HG02610 (cell line): ENCODE data around the gene GOLGA8J.
"Not testable (repeated sequence)": the region's sequence is repeated elsewhere in the genome, so short reads cannot be mapped to it uniquely, and the experiment has no call there.

Experiments
- ATAC-seq: cut with Tn5 transposase; IDR thresholded peaks from one replicate; pipeline ENCODE4 v1.9.1; 2021; ENCODE audit warnings: mild to moderate bottlenecking, moderate library complexity; ENCODE audit not compliant: unreplicated experiment

GOLGA8J gene, protein sequence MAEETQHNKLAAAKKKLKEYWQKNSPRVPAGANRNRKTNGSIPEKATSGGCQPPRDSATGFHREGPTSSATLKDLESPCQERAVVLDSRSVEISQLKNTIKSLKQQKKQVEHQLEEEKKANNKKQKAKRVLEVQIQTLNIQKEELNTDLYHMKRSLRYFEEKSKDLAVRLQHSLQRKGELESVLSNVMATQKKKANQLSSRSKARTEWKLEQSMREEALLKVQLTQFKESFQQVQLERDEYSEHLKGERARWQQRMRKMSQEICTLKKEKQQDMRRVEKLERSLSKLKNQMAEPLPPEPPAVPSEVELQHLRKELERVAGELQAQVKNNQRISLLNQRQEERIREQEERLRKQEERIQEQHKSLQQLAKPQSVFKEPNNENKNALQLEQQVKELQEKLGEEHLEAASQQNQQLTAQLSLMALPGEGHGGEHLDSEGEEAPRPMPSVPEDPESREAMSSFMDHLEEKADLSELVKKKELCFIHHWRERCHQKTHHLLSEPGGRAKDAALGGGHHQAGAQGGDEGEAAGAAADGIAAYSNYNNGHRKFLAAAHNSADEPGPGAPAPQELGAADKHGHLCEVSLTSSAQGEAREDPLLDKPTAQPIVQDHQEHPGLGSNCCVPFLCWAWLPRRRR

DNA sequence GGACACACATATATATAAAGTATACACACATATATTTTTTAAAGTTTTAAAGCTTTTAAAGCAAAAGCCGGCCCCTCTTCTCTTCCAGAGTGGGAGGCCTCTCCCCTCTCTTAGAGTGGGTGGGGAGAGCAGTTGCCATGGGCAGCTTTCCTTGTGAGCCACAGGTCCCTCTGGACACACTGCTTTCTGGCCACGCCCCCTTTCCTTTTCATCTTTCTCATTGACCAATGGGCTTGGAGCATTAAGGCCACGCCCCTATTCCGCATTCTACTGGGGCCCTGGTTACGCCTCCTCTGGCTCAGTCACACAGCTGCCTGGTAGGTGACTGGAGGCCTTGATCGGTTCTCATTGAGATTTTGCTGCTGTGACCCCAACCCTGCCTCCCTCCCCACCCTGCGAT, at the start of gene GOLGA8J:
GOLGA8J (plus strand) TSS at position 301 of the 400 bp plus-strand sequence; CDS start at position 399, 98 bp downstream.
- not testable (repeated sequence) for ATAC-seq

DNA sequence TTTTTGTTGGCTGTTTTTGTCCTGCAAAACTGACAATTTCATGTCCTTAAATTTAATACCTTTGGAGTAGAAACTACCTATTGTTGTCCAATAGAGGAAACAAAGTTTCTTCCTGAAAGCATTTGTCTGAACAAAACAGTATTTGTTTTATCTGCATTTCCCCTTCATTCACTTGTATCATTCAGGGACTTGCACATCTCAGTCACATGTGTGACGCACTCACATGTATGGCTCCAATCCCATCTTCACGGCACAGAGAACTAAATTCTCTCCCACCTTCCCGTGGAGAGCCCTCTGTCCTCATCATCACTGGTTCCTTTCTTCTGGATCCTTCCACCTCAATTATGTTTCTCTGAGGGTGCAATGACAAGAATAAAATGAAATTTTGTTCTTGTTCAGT, 49.5 kb upstream of the GOLGA8J start:
- no peak for ATAC-seq

DNA sequence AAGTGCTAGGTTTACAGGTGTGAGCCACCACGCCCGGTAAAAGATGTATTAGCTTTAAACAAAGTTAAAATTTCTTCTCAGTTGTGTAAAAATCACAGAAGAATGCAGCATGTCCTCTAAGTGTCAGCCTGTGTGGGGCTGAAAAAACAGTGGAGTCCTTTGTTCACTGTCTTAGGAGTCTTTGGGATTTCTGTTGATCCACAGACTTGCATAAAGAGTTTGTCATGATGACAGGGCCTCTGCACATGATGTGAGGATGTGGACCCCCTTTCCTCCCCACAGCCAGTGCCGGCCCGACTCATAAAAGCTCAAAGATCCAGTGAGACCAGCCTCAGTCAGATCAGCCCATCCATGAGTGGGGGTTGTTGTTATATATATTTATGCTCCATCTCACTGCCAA, 49.0 kb upstream of the GOLGA8J start:
- ATAC-seq: no peak

DNA sequence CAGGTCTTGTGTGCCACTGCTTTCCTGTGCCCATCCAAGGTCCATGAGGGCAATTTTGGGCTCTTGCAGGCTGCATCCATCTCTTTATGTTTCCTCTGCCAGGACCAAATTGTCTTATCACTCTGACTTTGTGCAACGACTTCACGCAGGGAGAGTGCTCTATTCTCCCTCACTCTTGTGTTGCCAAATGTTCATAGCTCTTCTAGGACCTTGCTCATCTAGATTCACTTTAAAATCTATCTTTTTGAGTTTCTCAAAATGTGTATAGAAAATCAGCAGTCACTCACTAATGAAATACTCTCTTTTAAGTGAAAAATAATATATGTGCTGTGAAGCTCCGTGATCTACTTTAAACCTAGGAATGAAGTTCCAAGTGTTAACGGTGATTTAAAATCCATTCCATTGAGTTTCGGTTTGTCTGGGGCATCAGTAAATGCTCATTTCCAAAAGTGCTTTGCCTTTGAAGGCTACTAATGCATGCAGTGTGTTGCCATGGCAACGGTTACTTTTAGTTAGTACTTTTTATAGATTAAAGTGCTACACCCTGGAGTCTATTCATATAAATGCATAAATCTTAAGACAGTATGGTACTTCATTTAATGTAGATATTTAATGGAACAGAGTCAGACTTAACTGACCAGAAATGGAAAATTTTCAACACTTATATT, 46.6 kb upstream of the GOLGA8J start:
- ATAC-seq: no peak

DNA sequence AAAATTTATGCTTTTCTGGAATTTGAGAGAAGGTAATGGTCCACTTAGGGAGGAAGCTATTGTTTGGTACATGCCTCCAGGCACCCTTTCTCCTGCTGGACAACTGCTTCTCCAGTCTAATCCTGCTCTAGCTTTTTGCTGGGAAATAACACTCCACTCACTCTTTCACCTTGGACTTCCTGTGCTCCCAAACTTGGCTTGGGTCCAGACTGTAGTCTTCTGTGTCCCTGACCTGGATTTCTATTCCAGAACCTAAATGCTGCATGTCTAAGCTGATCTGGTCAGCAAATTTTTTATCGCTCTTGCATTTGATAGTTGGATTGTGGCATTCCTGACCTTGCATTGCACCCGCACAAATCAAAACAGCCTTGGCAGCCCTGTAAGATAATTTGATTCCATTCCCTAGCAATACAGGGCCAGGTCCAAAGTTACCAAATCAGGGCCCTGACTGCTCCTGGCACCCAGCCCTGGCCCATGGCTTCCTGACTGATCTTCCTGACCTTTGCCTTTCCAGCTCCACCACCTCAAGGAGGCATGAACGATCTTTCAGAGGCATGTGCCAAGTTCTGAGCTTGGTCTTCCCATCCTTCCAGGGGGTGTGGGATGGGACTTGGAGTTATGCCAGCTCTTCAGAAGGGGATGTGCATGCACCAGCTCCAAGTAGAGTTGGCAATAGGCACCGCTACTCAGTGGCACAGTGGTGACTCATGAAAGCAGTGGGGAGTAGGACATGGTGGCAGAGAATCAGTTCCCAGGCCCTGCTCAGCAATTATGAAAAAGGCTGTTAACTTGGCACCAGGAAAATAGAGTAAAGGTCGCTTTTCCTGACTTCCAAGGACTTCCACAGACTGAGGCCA, 43.9 kb upstream of the GOLGA8J start:
- no peak for ATAC-seq

DNA sequence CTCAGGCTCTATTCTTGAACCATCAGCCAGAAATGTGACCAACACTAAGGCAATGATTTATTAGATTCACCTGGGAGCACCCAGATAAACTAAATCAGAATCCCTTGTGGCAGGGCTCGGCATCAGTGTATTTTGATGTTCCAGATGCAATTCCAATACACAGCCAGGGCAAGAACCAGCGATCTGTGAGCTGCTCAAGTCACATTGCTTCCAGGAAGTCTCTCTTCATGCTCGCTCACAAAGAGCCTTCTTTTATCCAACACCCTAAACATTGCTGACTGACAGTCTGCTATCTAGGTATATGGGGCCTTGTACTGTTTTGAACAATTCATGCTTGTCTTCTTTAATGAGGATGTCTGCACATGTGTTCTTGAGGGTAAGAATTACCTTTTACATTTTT, 40.9 kb upstream of the GOLGA8J start:
- no peak for ATAC-seq

DNA sequence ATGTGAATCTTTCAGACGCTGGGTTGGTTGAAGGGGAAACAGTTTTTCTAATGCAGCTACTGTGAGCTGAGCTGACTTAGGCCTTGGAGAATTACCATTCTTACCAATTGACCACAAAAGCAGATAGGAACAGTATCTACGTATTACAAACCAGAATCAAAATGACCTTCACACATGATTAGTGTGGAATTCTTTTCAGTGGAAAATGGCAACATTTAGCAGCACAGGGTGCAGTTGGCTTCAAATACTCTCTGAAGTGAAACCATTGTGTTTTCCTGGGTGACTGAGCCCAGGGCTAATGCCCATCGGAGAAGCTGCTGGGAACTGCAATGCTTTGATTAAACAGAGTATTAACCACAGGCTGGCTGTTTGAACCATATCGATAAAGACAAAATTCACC, 40.2 kb upstream of the GOLGA8J start:
- no peak for ATAC-seq

DNA sequence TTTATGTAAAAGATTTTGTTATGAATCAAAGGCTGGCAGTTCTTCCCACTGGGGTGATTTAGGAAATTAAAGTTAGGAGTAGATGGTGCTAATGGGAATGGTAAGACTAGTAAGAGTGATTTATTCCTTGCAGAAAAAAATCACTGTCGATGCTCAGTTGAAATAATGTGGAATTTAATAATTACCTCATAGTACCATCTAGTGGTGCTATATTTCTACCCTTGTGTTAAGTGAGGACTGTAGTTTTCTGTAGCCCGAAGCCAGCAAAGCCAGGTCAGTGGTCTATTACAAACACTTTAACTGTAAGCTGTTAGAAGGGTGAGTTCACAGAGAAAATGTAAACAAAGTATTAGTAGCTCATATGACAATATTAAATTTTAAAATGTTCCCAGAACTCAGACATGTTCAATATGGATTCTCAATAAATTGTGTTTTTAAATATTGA, 39.5 kb upstream of the GOLGA8J start:
- ATAC-seq: no peak

DNA sequence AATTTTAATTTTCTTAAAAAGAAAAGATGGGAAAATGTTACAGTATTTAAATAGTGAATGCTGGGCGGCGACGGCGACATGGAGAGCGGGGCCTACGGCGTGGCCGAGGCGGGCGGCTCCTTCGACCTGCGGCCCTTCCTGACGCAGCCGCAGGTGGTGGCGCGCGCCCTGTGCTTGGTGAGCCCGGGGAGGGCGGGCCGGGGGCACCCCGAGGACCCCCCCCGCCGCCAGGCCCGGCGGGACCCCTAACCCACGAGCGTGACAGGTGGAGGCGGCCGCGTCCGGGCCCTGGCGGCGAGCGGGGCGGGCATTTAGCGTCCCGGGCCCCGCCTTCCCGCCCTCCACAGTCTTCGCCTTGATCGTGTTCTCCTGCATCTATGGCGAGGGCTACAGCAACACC, 38.4 kb upstream of the GOLGA8J start:
- no peak for ATAC-seq

DNA sequence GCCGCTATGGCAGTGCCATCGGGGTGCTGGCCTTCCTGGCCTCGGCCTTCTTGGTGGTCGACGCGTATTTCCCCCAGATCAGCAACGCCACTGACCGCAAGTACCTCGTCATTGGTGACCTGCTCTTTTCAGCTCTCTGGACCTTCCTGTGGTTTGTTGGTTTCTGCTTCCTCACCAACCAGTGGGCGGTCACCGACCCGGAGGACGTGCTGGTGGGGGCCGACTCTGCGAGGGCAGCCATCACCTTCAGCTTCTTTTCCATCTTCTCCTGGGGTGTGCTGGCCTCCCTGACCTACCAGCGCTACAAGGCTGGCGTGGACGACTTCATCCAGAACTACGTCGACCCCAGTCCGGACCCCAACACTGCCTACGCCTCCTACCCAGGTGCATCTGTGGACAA, 37.9 kb upstream of the GOLGA8J start:
- not testable (repeated sequence) for ATAC-seq

DNA sequence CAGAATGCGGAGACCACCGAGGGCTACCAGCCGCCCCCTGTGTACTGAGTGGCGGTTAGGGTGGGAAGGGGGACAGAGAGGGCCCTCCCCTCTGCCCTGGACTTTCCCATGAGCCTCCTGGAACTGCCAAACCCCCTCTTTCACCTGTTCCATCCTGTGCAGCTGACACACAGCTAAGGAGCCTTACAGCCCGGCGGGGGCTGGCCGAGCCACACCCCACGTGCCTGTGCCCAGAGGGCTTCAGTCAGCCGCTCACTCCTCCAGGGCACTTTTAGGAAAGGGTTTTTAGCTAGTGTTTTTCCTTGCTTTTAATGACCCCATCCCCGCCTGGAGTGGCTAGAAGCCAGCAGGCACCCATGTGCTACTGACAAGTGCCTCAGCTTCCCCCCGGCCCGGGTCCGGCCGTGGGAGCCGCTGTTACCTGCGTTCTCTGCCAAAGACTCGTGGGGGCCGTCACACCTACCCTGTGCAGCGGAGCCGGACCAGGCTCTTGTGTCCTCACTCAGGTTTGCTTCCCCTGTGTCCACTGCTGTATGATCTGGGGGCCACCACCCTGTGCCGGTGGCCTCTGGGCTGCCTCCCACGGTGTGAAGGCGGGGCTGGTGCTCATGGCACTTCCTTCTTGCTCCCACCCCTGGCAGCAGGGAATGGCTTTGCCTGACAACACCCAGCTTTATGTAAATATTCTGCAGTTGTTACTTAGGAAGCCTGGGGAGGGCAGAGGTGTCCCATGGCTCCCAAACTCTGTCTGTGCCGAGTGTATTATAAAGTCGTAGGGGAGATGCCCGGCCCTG, 37.3 kb upstream of the GOLGA8J start:
- not testable (repeated sequence) for ATAC-seq

DNA sequence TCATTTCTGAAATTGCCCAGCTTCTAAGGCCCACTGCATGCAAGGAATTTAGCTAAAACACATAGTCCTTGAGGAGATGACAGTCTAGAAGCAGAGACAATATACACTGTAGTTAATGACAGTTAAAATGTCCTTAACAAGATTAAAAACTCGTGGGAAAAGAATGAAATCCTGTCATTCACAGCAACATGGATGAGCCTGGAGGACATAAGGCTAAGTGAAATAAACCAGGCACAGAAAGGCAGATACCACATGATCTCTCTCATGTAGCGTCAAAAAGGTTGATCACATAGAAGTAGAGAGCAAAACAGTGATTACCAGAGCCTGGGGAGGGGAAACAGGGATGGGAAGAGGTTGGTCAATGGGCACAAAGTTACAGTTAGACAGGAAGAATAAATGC, 36.3 kb upstream of the GOLGA8J start:
- ATAC-seq: no peak

DNA sequence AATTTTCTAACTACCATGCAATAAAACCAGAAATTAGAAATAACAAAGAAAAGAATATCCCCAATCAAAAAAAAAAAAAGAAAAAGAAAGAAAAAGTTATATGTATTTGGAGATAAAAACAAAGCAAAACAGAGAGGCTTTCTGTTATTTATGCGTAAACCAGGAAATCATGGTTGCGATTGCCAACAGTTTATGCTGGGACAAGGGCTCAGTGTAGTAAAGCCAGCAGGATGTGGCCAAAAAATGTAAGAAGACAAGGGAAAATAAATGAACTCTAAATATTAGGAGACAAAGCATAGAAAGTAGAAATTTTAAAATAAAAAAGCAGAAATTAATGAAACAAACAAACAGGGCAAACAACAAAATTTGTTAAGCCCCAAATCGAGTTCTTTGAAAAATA, 27.2 kb upstream of the GOLGA8J start:
- ATAC-seq: no peak

DNA sequence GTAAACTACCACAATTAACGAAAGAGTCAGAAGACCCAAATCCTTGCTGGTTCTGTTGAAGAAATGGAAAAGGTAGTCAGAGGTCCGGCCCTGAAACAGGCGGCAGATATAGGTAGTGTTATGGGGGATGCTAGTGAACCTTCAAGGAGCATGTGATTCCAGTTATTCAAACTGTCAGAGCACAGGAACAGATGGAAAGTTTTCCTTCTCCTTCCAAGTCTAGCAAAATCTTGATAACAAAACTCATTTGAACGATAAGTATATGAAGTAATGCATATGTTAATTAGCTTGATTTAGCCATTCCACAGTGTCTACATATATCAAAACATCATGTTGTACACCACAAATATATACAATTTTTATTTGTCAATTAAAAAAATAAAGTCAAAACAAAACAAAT, 26.6 kb upstream of the GOLGA8J start:
- ATAC-seq: no peak

DNA sequence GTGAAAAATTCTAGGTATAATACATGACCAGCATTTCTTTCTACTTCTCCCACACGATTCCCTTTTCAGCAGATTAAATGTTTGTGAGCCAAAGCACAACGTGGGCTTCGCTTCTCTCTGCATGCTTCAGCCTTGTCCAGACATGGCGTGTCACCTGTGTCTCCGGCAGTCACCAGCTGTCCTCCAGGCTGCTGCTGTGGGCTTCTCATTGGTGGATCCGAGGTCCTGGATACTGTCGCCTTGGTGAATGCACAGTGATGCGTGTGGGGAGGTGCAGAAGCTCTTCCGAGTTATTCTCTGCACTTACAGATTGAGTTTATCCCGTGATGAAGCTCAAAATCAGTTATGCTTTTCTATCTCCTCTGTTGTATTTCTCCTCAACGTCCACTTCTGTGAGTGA, 23.0 kb upstream of the GOLGA8J start:
- ATAC-seq: no peak

DNA sequence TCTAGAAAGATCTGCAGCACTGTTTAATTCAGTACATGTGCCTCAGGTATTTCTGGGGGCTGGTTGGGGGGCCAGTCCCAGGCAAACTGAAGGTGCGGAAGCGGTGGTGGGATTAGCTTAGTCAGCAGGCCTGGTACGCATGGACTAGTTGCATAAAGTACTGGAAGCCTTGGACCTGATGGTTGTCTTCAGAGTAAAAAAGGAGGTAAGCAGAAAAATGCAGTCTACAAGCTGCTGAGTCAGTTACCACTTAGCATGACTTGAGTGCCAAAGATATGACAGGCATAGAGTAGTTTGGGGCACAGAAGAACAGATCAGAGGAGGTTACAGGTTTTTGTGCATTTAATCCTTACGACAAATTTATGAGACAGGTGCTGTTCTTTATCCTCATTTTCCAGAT, 19.9 kb upstream of the GOLGA8J start:
- no peak for ATAC-seq

DNA sequence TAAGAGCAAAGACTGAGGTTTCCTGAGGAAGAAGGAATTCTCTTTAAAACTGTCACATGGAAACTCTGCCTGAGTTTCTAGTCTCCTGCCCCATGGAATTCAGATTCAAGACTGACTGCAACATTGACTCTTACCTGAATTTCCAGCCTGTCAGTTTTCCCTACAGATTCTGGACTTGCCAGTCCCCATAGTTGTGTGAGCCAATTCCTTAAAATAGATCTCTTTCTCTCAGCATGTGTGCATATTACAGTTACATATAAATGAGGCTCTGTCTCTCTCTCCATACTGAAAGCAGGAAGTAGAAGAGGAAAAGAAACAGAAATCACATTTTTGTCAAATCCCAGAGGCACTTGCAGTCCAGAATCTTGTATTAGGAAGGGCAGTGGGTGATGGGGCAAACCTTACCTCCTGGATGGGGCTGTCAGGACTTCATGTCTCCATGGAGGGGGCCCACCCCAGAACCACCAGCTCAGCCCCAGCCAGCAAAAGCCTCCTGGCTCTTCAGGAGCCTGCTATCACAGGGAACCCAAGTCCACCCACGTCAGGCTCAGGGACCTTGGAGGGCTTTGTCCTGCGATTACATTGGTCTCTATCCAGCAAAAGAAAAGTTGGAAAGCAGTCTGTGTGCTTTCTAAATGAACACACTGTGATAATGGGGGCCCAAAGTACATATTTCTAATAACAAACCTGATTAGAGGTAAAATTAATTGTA, 18.8 kb upstream of the GOLGA8J start:
- ATAC-seq: no peak

DNA sequence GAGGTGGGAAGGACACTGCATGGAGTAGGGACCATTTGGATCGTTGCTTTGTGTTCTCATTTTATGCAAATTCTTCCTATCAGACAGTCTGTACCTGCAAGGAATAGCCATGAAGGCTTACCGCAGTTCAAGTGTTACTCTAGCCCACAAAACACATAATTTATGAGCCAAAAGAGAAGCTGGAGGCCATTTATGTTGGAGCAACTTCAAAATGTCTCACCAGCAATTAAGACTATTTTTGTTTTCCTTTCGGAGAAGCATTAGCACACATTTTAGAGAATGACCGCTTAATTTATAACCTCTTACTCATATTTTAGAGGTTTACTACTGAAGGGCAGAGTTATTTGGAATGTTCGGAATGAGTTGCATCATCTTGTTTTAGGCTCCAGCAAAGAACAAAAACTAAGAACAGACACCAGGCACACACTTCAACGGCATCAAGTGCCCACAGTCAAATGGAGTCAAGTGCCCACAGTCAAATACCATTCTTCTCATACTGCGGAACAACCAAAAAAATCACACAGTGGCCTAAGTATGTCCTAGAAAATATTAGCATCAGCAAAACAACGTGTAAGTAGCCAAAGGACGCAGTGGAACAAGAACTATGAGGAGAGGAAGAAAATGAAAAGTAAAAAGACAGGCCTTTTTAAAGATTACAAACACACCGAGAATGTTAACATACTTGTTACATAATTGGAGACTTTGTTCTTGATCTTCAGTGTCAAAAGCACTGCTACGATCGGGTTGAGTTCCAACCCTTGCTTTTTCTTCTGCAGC, 17.5 kb upstream of the GOLGA8J start:
- no peak for ATAC-seq

DNA sequence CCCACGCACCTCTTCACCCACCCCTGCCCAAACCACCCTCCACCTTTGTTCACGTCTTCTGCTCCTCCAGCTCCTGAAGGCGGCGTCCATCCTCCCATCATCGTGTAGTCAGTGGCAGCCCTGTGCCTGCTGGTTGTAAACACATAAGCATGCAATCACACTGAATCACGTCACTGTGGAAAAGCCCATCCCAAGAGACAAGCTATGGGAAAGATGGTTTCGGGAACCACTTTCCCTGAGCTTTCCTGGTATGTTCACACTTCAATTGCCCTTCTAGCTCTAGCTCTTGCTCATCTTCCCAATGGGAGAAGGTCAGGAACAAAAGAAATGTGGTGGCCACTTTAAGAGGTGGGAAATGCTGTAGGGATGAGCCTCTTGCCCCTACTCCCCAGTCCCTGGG, 14.4 kb upstream of the GOLGA8J start:
- ATAC-seq: no peak
